Nephron (organoid): ENCODE results near the gene GPR25.

ENCODE experiments used
- H3K27ac Mint-ChIP-seq, 3 experiments: 2 replicates each; pipeline ENCODE4 v1.8.0; 2020; ENCODE audit warnings: mixed read lengths in 3 of 3, mild to moderate bottlenecking in 2 of 3, moderate library complexity in 1 of 3
- H3K27me3 Mint-ChIP-seq: 2 replicates; pipeline ENCODE4 v1.8.0; 2021; ENCODE audit warnings: low read depth, mild to moderate bottlenecking, moderate library complexity, mixed read lengths
- H3K36me3 Mint-ChIP-seq: 2 replicates; pipeline ENCODE4 v1.8.0; 2020; ENCODE audit warnings: low read depth, mixed read lengths
- H3K4me1 Mint-ChIP-seq: 2 replicates; pipeline ENCODE4 v1.8.0; 2020; ENCODE audit warnings: mixed read lengths
- H3K4me3 Mint-ChIP-seq, 3 experiments: 2 replicates each; pipeline ENCODE4 v1.8.0; 2020; ENCODE audit warnings: mild to moderate bottlenecking in 3 of 3, mixed read lengths in 3 of 3, moderate library complexity in 2 of 3
- H3K9me3 Mint-ChIP-seq: 2 replicates; pipeline ENCODE4 v1.8.0; 2020; ENCODE audit warnings: mixed read lengths
- TF ChIP-seq, protein P1 (sequence below), 3 experiments: fragments of 200-600 bp; sonication (generic); IDR thresholded peaks; one replicate each; pipeline ENCODE4 v1.5.0; 2021; ENCODE audit warnings: antibody characterized with exemption in 3 of 3; ENCODE audit not compliant: unreplicated experiment in 3 of 3

Gene GPR25

GRCh38 chr1:200895443-200895789 lies 22.6 kb downstream of the GPR25 start:
- Mint-ChIP-seq H3K9me3 (no peaks in the 10 kb centered on the region), H3K36me3 (peaks cover 21% of the 10 kb centered on the region), H3K27ac (peak overlapping the region; percentile 99 to 100 (median 99)), H3K4me3 (peak overlapping the region; percentile 54 to 95 (median 76)), H3K27me3 (peaks cover 27% of the 10 kb centered on the region), H3K4me1 (peaks cover 66% of the 10 kb centered on the region)
- TF ChIP-seq, protein P1, sequence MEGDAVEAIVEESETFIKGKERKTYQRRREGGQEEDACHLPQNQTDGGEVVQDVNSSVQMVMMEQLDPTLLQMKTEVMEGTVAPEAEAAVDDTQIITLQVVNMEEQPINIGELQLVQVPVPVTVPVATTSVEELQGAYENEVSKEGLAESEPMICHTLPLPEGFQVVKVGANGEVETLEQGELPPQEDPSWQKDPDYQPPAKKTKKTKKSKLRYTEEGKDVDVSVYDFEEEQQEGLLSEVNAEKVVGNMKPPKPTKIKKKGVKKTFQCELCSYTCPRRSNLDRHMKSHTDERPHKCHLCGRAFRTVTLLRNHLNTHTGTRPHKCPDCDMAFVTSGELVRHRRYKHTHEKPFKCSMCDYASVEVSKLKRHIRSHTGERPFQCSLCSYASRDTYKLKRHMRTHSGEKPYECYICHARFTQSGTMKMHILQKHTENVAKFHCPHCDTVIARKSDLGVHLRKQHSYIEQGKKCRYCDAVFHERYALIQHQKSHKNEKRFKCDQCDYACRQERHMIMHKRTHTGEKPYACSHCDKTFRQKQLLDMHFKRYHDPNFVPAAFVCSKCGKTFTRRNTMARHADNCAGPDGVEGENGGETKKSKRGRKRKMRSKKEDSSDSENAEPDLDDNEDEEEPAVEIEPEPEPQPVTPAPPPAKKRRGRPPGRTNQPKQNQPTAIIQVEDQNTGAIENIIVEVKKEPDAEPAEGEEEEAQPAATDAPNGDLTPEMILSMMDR (IDR thresholded peaks at IDR 0.05; ENCODE audit: unreplicated experiment in 3 of 3), result no peak

GRCh38 chr1:200895801-200896530 lies 23.2 kb downstream of the GPR25 start:
- Mint-ChIP-seq H3K4me1 (peaks cover 62% of the 10 kb centered on the region), H3K27ac (peak overlapping the region; percentile 99 to 100 (median 99))

GRCh38 chr1:200896531-200897196 lies 23.9 kb downstream of the GPR25 start:
- H3K27me3 Mint-ChIP-seq, result peaks cover 23% of the 10 kb centered on the region

More at GRCh38 chr1:200895801-200896530, 23.2 kb downstream of the GPR25 start:
- Mint-ChIP-seq H3K36me3 (peaks cover 25% of the 10 kb centered on the region), H3K9me3 (no peaks in the 10 kb centered on the region), H3K4me3 (peak overlapping the region; percentile 77 to 95 (median 80)), H3K27me3 (peaks cover 23% of the 10 kb centered on the region)
- TF ChIP-seq, protein P1 (IDR thresholded peaks at IDR 0.05; ENCODE audit: unreplicated experiment in 3 of 3), result no peak

DNA sequence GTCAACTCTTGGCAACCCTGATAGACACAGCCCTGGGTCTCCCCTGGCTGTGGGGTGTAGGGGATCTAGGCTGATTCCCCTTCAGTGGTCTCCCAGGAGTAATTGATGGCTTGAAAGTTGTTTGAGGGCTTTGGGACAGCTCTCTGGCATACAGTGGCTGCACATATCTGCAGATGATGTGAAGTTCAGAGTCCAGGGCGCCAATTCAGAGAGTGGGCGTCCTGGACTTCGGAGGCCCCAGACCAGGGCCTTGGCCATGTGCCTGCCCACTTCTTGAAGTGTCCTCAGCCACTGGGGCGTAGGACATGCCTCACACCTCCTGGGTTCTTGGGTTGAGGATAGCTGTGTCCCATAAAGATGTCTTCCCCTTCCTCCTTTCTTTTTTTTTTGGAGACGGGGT lies 24.5 kb downstream of the GPR25 start:
- H3K27ac Mint-ChIP-seq, result peak overlapping the region; percentile 92 to 99 (median 93)
- peaks cover 60% of the 10 kb centered on the region for H3K4me1 Mint-ChIP-seq
- H3K27me3 Mint-ChIP-seq, result peaks cover 20% of the 10 kb centered on the region
- peak overlapping the region in 1 of 3 experiments; percentile 33 for H3K4me3 Mint-ChIP-seq
- H3K9me3 Mint-ChIP-seq, result no peaks in the 10 kb centered on the region
- TF ChIP-seq, protein P1 (IDR thresholded peaks at IDR 0.05; ENCODE audit: unreplicated experiment in 3 of 3), result no peak
- peaks cover 38% of the 10 kb centered on the region for H3K36me3 Mint-ChIP-seq

More at GRCh38 chr1:200896531-200897196, 23.9 kb downstream of the GPR25 start:
- Mint-ChIP-seq H3K36me3 (peaks cover 32% of the 10 kb centered on the region), H3K27ac (peak overlapping the region; percentile 99 to 100 (median 99)), H3K9me3 (no peaks in the 10 kb centered on the region), H3K4me3 (peak overlapping the region; percentile 76 to 80 (median 77)), H3K4me1 (peaks cover 62% of the 10 kb centered on the region)
- TF ChIP-seq, protein P1 (IDR thresholded peaks at IDR 0.05; ENCODE audit: unreplicated experiment in 3 of 3), result no peak

GRCh38 chr1:200899015-200899386 lies 26.2 kb downstream of the GPR25 start:
- TF ChIP-seq, protein P1 (IDR thresholded peaks at IDR 0.05; ENCODE audit: unreplicated experiment in 3 of 3), result no peak
- no peak overlapping the region for H3K4me3 Mint-ChIP-seq
- H3K27ac Mint-ChIP-seq, result peak overlapping the region; percentile 77 to 93 (median 92)
- peaks cover 46% of the 10 kb centered on the region for H3K36me3 Mint-ChIP-seq
- no peaks in the 10 kb centered on the region for H3K9me3 Mint-ChIP-seq
- peaks cover 9% of the 10 kb centered on the region for H3K27me3 Mint-ChIP-seq
- peaks cover 43% of the 10 kb centered on the region for H3K4me1 Mint-ChIP-seq
